Lower lobe of right lung (tissue), 2 donors: Measurements from ENCODE around the gene SLC10A2. TPM values are rescaled to one million over a fixed set of nuclear protein-coding genes. Genes with fewer than 3 reads are reported as not detected.

Source experiments
- ATAC-seq, 2 donors: fragments of 200-7000 bp; cut with Tn5 transposase; one replicate each; pipeline ENCODE4 v1.9.1; 2020 to 2022; ENCODE audit warnings: mild to moderate bottlenecking in 2 of 2, moderate library complexity in 2 of 2
- DNase-seq: peaks from one replicate; pipeline ENCODE4 v3.0.0-alpha.2; 2020
- H3K27ac ChIP-seq: fragments of 200-600 bp; one replicate; pipeline ENCODE4 v1.8.0; 2022
- H3K27me3 ChIP-seq: fragments of 200-600 bp; one replicate; pipeline ENCODE4 v1.8.0; 2022; ENCODE audit warnings: low read depth
- H3K36me3 ChIP-seq: fragments of 200-600 bp; one replicate; pipeline ENCODE4 v1.8.0; 2022; ENCODE audit warnings: mild to moderate bottlenecking
- H3K4me1 ChIP-seq: fragments of 200-600 bp; one replicate; pipeline ENCODE4 v1.8.0; 2022
- H3K4me3 ChIP-seq: fragments of 200-600 bp; one replicate; pipeline ENCODE4 v1.8.0; 2022; ENCODE audit warnings: mild to moderate bottlenecking
- H3K9me3 ChIP-seq: fragments of 200-600 bp; one replicate; pipeline ENCODE4 v1.8.0; 2022
- CTCF ChIP-seq: fragments of 200-600 bp; IDR thresholded peaks from one replicate; pipeline ENCODE4 v1.8.0; 2022; ENCODE audit warnings: antibody characterized with exemption, mild to moderate bottlenecking
- intact Hi-C: fragments of 100-400 bp; cut with DNase I; formaldehyde crosslinking; loops from one replicate; pipeline ENCODE4 v1.11.0; 2022
- total RNA-seq: library from RNA; stranded (reverse); fragmentation: NEBNext Ultra II Directional; extraction: Animal tissue kit (Norgen Biotek cat#: 25700); gene quantifications from one replicate; pipeline ENCODE4 v1.2.1, GENCODE V29; 2021
- donor health status: DM: no; HTN: yes; CAD: no; lungs with severe emphysema.

SLC10A2 gene
- total RNA-seq, 1 donor from 2014 or later = not detected

- H3K4me3 ChIP-seq = no peak overlapping the region
- no peak for DNase-seq
- peaks cover 3% of the 10 kb centered on the region for H3K9me3 ChIP-seq
- H3K27ac ChIP-seq = no peak overlapping the region
- TF ChIP-seq CTCF = no peak
- no peaks in the 10 kb centered on the region for H3K4me1 ChIP-seq
- H3K27me3 ChIP-seq = no peaks in the 10 kb centered on the region
- intact Hi-C loops = no loop called here
- no peaks in the 10 kb centered on the region for H3K36me3 ChIP-seq
- no peak for ATAC-seq
These were observed 21.1 kb upstream of the SLC10A2 start for GRCh38 chr13:103087275-103087674.

- H3K27me3 ChIP-seq = no peaks in the 10 kb centered on the region
- H3K36me3 ChIP-seq = no peaks in the 10 kb centered on the region
- ATAC-seq (no peak), DNase-seq (no peak)
- no peak overlapping the region for H3K27ac ChIP-seq
- no peak overlapping the region for H3K4me3 ChIP-seq
- intact Hi-C loops = no loop called here
- no peak for TF ChIP-seq CTCF
- no peaks in the 10 kb centered on the region for H3K4me1 ChIP-seq
- H3K9me3 ChIP-seq = no peaks in the 10 kb centered on the region
These were observed 15.2 kb upstream of the SLC10A2 start for GRCh38 chr13:103081435-103081834.

GRCh38 chr13:103078158-103078557 is 11.9 kb upstream of the SLC10A2 start:
- Histone ChIP-seq H3K36me3 (no peaks in the 10 kb centered on the region), H3K4me1 (no peaks in the 10 kb centered on the region), H3K9me3 (no peaks in the 10 kb centered on the region), H3K27me3 (no peaks in the 10 kb centered on the region), H3K27ac (no peak overlapping the region), H3K4me3 (no peak overlapping the region)
- TF ChIP-seq CTCF = no peak
- DNase-seq (no peak), ATAC-seq (no peak)
- intact Hi-C loops = no loop called here

DNA sequence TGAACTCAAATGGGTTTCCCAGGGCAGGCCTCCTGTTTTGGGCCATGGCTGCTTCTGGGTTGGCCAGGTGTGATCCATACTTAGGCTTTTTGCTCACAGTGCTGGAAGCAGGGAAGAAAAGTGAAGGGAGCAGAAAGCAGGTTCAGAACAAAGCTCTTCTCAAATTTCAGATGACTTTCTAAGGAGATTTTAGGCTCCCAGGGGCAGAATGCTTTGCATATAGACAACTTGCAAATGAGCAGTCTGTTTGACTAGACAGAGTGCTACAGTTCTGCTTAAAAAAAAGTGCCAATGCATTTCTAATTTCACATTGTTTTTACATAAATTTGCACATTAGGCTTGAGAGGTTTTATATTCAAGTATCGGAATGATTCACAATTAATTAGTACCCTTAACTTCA is 2.6 kb upstream of the SLC10A2 start:
- DNase-seq = no peak
- H3K27me3 ChIP-seq = no peaks in the 10 kb centered on the region
- intact Hi-C loops = no loop called here
- no peak for TF ChIP-seq CTCF
- ATAC-seq = no peak
- H3K27ac ChIP-seq = no peak overlapping the region
- no peak overlapping the region for H3K4me3 ChIP-seq
- H3K36me3 ChIP-seq = no peaks in the 10 kb centered on the region
- H3K4me1 ChIP-seq = no peaks in the 10 kb centered on the region
- no peaks in the 10 kb centered on the region for H3K9me3 ChIP-seq

GRCh38 chr13:103067751-103068555 is 1.7 kb upstream of the SLC10A2 start:
- Histone ChIP-seq H3K36me3 (no peaks in the 10 kb centered on the region), H3K4me3 (no peak overlapping the region), H3K27ac (no peak overlapping the region), H3K4me1 (no peaks in the 10 kb centered on the region), H3K27me3 (no peaks in the 10 kb centered on the region), H3K9me3 (no peaks in the 10 kb centered on the region)
- ATAC-seq (no peak), DNase-seq (no peak)
- TF ChIP-seq CTCF = no peak
- intact Hi-C loops = no loop called here
